Measurements from ENCODE around the gene RFFL. TPM values are rescaled to one million over a fixed set of nuclear protein-coding genes. Genes with fewer than 3 reads are reported as not detected.

Gene RFFL
- total and polyA plus RNA-seq, 2 of the 4 experiments (the other 2 are of a cell fraction) = 11.6 to 19.2 TPM

DNA sequence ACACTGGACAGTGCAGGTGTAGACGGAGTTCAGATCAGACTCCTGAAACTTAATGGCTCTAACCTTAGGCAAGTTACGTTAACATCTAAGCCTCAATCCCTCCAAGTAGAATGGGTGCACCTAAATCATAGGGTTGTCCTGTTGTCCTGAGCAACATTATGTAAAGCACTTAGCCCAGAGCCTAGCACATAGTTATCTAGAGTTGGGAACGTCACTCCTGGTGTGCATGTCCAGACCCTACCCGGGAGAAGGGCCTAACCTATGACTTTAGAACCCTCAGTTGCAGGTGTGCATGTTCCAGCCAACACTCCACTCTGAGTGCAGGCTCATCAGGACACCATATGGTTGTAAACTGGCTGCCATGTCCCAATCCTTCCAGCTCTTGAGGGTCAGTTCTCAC, 57.2 kb downstream of the RFFL start:
- dilution Hi-C loops (cut with HindIII; ENCODE audit: low sequenced_read_pairs, unreplicated experiment) = no loop called here

More for the DNA sequence above, 57.2 kb downstream of the RFFL start:
- H2BK20ac ChIP-seq (ENCODE audit: low read depth, low read length) = no peak overlapping the region
- no peak overlapping the region for H3K18ac ChIP-seq (ENCODE audit: low read depth, low read length)
- no peak overlapping the region for H2BK120ac ChIP-seq (ENCODE audit: low read depth, low read length)
- no peak overlapping the region for H4K91ac ChIP-seq (ENCODE audit: insufficient read depth, low read depth, low read length)
- H3K23ac ChIP-seq (ENCODE audit: low read depth, low read length) = no peak overlapping the region
- no peak overlapping the region for H2BK15ac ChIP-seq (ENCODE audit: low read depth, low read length)
- H3K4me2 ChIP-seq (ENCODE audit: low read depth, low read length) = no peak overlapping the region
- TF ChIP-seq CHD1 (IDR thresholded peaks at IDR 0.05; ENCODE audit: low read depth, low read length) (no peak), MAZ (IDR thresholded peaks at IDR 0.05; ENCODE audit: borderline replicate concordance, low read depth, low read length) (no peak), RFX5 (IDR thresholded peaks at IDR 0.05; ENCODE audit: low read depth, low read length) (no peak), CEBPB (IDR thresholded peaks at IDR 0.05; ENCODE audit: low read depth, low read length) (no peak), NFE2L2 (IDR thresholded peaks at IDR 0.05; ENCODE audit: low read depth, low read length) (no peak), BHLHE40 (IDR thresholded peaks at IDR 0.05; ENCODE audit: low read depth, low read length) (no peak)
- TF ChIP-seq, protein P1, sequence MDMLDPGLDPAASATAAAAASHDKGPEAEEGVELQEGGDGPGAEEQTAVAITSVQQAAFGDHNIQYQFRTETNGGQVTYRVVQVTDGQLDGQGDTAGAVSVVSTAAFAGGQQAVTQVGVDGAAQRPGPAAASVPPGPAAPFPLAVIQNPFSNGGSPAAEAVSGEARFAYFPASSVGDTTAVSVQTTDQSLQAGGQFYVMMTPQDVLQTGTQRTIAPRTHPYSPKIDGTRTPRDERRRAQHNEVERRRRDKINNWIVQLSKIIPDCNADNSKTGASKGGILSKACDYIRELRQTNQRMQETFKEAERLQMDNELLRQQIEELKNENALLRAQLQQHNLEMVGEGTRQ (IDR thresholded peaks at IDR 0.05; ENCODE audit: low read depth, low read length) = no peak
- TF ChIP-seq, protein P2, sequence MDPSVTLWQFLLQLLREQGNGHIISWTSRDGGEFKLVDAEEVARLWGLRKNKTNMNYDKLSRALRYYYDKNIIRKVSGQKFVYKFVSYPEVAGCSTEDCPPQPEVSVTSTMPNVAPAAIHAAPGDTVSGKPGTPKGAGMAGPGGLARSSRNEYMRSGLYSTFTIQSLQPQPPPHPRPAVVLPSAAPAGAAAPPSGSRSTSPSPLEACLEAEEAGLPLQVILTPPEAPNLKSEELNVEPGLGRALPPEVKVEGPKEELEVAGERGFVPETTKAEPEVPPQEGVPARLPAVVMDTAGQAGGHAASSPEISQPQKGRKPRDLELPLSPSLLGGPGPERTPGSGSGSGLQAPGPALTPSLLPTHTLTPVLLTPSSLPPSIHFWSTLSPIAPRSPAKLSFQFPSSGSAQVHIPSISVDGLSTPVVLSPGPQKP (IDR thresholded peaks at IDR 0.05; ENCODE audit: borderline replicate concordance, low read depth, low read length) = no peak
- no peak overlapping the region for H3K4ac ChIP-seq (ENCODE audit: low read depth, low read length)
- H2AK5ac ChIP-seq (ENCODE audit: low read depth, low read length) = no peak overlapping the region
- no peaks in the 10 kb centered on the region for H4K20me1 ChIP-seq (ENCODE audit: insufficient read depth, low read length)
- H2AK9ac ChIP-seq (replicated peaks; ENCODE audit: low read depth, low read length, poor library complexity) = no peak overlapping the region
- no peak overlapping the region for H3K56ac ChIP-seq (ENCODE audit: extremely low read depth, insufficient read depth, low read length)
- peaks cover 12% of the 10 kb centered on the region for H3K9me1 ChIP-seq (ENCODE audit: insufficient read depth, low read length)
- H4K8ac ChIP-seq (ENCODE audit: low read depth in 2 of 2, low read length in 2 of 2) = no peak overlapping the region
- DNase-seq = no peak
- H4K5ac ChIP-seq (ENCODE audit: low read depth, low read length) = no peak overlapping the region
- H3K9ac ChIP-seq (ENCODE audit: low read depth, low read length) = no peak overlapping the region
- no peak overlapping the region for H3K27ac ChIP-seq (ENCODE audit: insufficient read depth, low read length)
- in situ Hi-C loops (cut with MboI; ENCODE audit: low sequenced_read_pairs) = no loop called here
- POLR2A ChIA-PET (ENCODE audit: unreplicated experiment) = interaction anchor here (0.7 kb wide), 1 partner anchor 75 kb away, joined by 4 read pairs; no protein-coding TSS in a partner anchor
- BruUV-seq (replicated peaks) = no TSS peak
- no peak overlapping the region for H3K4me3 ChIP-seq (ENCODE audit: insufficient read depth, low read depth, low read length)
- no peak for ATAC-seq (ENCODE audit: low read depth)
- CTCF ChIA-PET = no interaction called here
- H3K9me3 ChIP-seq (ENCODE audit: control insufficient read depth, insufficient read depth, low read length) = no peaks in the 10 kb centered on the region
- intact Hi-C loops (cut with micrococcal nuclease) = no loop called here
- whole genome bisulfite sequencing, 2 experiments (ENCODE audit: extremely low coverage in 2 of 2, insufficient read length in 1 of 2) = 92% methylated on average over 2 of the region's 4 CpGs; no CpG with 5 or more reads in 1 of the 2 experiments
- H3K36me3 ChIP-seq (ENCODE audit: control insufficient read depth, insufficient read depth, low read length) = peaks cover 34% of the 10 kb centered on the region
- no peaks in the 10 kb centered on the region for H3K27me3 ChIP-seq (ENCODE audit: control insufficient read depth, insufficient read depth, low read length)
- H3K79me1 ChIP-seq (ENCODE audit: low read depth in 1 of 2, low read length in 2 of 2) = peaks cover 0 to 18% of the 10 kb centered on the region in 2 experiments; a peak in 2 of 4 replicates
- H3K4me1 ChIP-seq (ENCODE audit: control insufficient read depth, insufficient read depth, low read length) = peaks cover 4% of the 10 kb centered on the region
- H3K14ac ChIP-seq (replicated peaks; ENCODE audit: low read depth, low read length) = no peak overlapping the region
- no peak overlapping the region for H2BK5ac ChIP-seq (ENCODE audit: low read depth, low read length, poor library complexity, severe bottlenecking)
- no peak overlapping the region for H2AFZ ChIP-seq (replicated peaks; ENCODE audit: low read length, poor library complexity)
